ENCODE data around the gene EGLN3.
"Not testable (repeated sequence)": the region's sequence is repeated elsewhere in the genome, so short reads cannot be mapped to it uniquely, and the experiment has no call there.

EGLN3 gene

GRCh38 chr14:33934938-33935337 lies 15.9 kb downstream of the EGLN3 start:
- DNase-seq (ENCODE audit: low read depth): no peak

GRCh38 chr14:33934043-33934750 lies 16.7 kb downstream of the EGLN3 start:
- DNase-seq (ENCODE audit: low read depth): no peak

- DNase-seq (ENCODE audit: low read depth): no peak
Measured at GRCh38 chr14:33933386-33933933, 17.4 kb downstream of the EGLN3 start.

- no peak for DNase-seq (ENCODE audit: low read depth)
Measured at GRCh38 chr14:33932576-33933345, 18.1 kb downstream of the EGLN3 start.

- no peak for DNase-seq (ENCODE audit: low read depth)
Measured at GRCh38 chr14:33932033-33932432, 18.8 kb downstream of the EGLN3 start.

- no peak for DNase-seq (ENCODE audit: low read depth)
Measured at GRCh38 chr14:33931461-33931860, 19.4 kb downstream of the EGLN3 start.

GRCh38 chr14:33930439-33930838 lies 20.4 kb downstream of the EGLN3 start:
- no peak for DNase-seq (ENCODE audit: low read depth)

GRCh38 chr14:33929799-33930408 lies 21.0 kb downstream of the EGLN3 start:
- DNase-seq (ENCODE audit: low read depth): no peak

- no peak for DNase-seq (ENCODE audit: low read depth)
Measured at GRCh38 chr14:33928895-33929294, 22.0 kb downstream of the EGLN3 start.

GRCh38 chr14:33927944-33928343 lies 22.9 kb downstream of the EGLN3 start:
- DNase-seq (ENCODE audit: low read depth): no peak

GRCh38 chr14:33926967-33927366 lies 23.9 kb downstream of the EGLN3 start:
- not testable (repeated sequence) for DNase-seq (ENCODE audit: low read depth)

- no peak for DNase-seq (ENCODE audit: low read depth)
Measured at GRCh38 chr14:33925946-33926345, 24.9 kb downstream of the EGLN3 start.

GRCh38 chr14:33925235-33925634 lies 25.6 kb downstream of the EGLN3 start:
- no peak for DNase-seq (ENCODE audit: low read depth)

GRCh38 chr14:33924566-33925100 lies 26.2 kb downstream of the EGLN3 start:
- no peak for DNase-seq (ENCODE audit: low read depth)

- no peak for DNase-seq (ENCODE audit: low read depth)
Measured at GRCh38 chr14:33922125-33922524, 28.7 kb downstream of the EGLN3 start.

GRCh38 chr14:33918256-33918655 lies 32.6 kb downstream of the EGLN3 start:
- no peak for DNase-seq (ENCODE audit: low read depth)

- no peak for DNase-seq (ENCODE audit: low read depth)
Measured at GRCh38 chr14:33917661-33918060, 33.2 kb downstream of the EGLN3 start.

- DNase-seq (ENCODE audit: low read depth): no peak
Measured at GRCh38 chr14:33916663-33917565, 34.0 kb downstream of the EGLN3 start.

- DNase-seq (ENCODE audit: low read depth): no peak
Measured at GRCh38 chr14:33915682-33916081, 35.2 kb downstream of the EGLN3 start.

GRCh38 chr14:33914676-33915516 lies 36.0 kb downstream of the EGLN3 start:
- DNase-seq (ENCODE audit: low read depth): no peak

GRCh38 chr14:33911046-33911445 lies 39.8 kb downstream of the EGLN3 start:
- DNase-seq (ENCODE audit: low read depth): no peak
